ENCODE data around the gene CEMIP.

GRCh38 chr15:80744415-80744814 lies 34.8 kb upstream of the CEMIP start:
- no peak for TF ChIP-seq CTCF (IDR thresholded peaks at IDR 0.05)
- TF ChIP-seq POLR2A (IDR thresholded peaks at IDR 0.05) = no peak
- no peak for TF ChIP-seq POLR2AphosphoS5 (IDR thresholded peaks at IDR 0.05)
